ENCODE measurements around the gene TRAK2. TPM values are rescaled to one million over a fixed set of nuclear protein-coding genes. Genes with fewer than 3 reads are reported as not detected.

TRAK2 gene
- total RNA-seq, 1 experiment from 2014 or later, result 12.8 TPM

DNA sequence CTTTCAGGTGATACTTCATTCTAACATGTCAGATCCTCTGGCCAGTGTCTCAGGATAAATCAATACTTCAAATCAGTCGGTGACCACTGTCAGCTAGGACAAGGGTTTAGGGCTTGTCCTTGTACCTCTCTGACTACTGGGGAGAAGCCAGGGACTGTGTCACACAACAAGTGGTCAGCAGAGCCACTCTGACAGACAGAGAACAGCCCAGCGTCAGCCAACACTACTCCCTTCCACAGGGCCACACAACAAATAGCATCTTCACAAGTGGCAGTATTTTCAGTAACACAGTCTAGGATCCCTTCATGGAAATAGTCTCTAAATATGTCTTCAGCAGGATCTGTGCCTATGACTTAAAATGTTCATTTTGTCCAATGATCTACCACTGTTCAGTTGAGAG lies 108.3 kb downstream of the TRAK2 start (continued):
- TF ChIP-seq, protein P1, sequence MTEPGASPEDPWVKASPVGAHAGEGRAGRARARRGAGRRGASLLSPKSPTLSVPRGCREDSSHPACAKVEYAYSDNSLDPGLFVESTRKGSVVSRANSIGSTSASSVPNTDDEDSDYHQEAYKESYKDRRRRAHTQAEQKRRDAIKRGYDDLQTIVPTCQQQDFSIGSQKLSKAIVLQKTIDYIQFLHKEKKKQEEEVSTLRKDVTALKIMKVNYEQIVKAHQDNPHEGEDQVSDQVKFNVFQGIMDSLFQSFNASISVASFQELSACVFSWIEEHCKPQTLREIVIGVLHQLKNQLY (CRISPR knock-in tag; IDR thresholded peaks at IDR 0.05), result no peak
- TF ChIP-seq ZNF671 (CRISPR knock-in tag; IDR thresholded peaks at IDR 0.05) (no peak), ETV6 (CRISPR knock-in tag; IDR thresholded peaks at IDR 0.05) (no peak), FOXK1 (CRISPR knock-in tag; IDR thresholded peaks at IDR 0.05) (no peak), SP1 (CRISPR knock-in tag; conservative IDR thresholded peaks at IDR 0.05) (no peak)

DNA sequence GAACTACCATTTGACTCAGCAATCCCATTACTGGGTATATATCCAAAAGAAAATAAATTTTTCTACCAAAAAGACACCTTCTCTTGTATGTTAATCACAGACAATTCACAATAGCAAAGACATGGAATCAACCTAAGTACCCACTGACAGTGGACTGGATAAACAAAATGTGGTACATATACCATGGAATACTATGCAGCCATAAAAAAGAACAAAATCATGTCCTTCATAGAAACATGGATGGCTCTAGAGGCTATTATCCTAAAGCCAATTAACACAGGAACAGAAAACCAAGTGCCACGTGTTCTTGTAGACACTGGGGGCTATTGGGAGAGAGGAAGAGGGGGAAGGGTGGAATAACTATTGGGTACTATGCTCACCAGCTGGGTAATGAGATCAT lies 121.8 kb downstream of the TRAK2 start:
- no peaks in the 10 kb centered on the region; the same call in 1 of the 2 replicates for H3K27me3 Mint-ChIP-seq (ENCODE audit: low read depth)
- H3K36me3 Mint-ChIP-seq, result 0 out of 2 replicates have a peak, but pooled peaks cover under 1% of the 10 kb centered on the region
- DNase-seq (ENCODE audit: low spot score), result no peak
- no peaks in the 10 kb centered on the region for H3K4me1 Mint-ChIP-seq
- no peak for ATAC-seq
- ChIA-PET CTCF (interaction anchor here (1.2 kb wide), 1 partner anchor 53 kb away, joined by 3 read pairs; no protein-coding TSS in a partner anchor), POLR2A (no interaction called here)
- no peak overlapping the region for H3K4me3 Mint-ChIP-seq
- no peak overlapping the region for H3K27ac Mint-ChIP-seq
- TF ChIP-seq MYBL2 (CRISPR knock-in tag; IDR thresholded peaks at IDR 0.05) (no peak), GABPB1 (CRISPR knock-in tag; IDR thresholded peaks at IDR 0.05) (no peak), GRHL2 (CRISPR knock-in tag; IDR thresholded peaks at IDR 0.05; ENCODE audit: insufficient replicate concordance, severe bottlenecking) (no peak), MXD4 (CRISPR knock-in tag; IDR thresholded peaks at IDR 0.05; ENCODE audit: borderline replicate concordance) (no peak), JUN (CRISPR knock-in tag; IDR thresholded peaks at IDR 0.05) (no peak), KAT7 (CRISPR knock-in tag; IDR thresholded peaks at IDR 0.05; ENCODE audit: borderline replicate concordance) (no peak)
- TF ChIP-seq, protein P2, sequence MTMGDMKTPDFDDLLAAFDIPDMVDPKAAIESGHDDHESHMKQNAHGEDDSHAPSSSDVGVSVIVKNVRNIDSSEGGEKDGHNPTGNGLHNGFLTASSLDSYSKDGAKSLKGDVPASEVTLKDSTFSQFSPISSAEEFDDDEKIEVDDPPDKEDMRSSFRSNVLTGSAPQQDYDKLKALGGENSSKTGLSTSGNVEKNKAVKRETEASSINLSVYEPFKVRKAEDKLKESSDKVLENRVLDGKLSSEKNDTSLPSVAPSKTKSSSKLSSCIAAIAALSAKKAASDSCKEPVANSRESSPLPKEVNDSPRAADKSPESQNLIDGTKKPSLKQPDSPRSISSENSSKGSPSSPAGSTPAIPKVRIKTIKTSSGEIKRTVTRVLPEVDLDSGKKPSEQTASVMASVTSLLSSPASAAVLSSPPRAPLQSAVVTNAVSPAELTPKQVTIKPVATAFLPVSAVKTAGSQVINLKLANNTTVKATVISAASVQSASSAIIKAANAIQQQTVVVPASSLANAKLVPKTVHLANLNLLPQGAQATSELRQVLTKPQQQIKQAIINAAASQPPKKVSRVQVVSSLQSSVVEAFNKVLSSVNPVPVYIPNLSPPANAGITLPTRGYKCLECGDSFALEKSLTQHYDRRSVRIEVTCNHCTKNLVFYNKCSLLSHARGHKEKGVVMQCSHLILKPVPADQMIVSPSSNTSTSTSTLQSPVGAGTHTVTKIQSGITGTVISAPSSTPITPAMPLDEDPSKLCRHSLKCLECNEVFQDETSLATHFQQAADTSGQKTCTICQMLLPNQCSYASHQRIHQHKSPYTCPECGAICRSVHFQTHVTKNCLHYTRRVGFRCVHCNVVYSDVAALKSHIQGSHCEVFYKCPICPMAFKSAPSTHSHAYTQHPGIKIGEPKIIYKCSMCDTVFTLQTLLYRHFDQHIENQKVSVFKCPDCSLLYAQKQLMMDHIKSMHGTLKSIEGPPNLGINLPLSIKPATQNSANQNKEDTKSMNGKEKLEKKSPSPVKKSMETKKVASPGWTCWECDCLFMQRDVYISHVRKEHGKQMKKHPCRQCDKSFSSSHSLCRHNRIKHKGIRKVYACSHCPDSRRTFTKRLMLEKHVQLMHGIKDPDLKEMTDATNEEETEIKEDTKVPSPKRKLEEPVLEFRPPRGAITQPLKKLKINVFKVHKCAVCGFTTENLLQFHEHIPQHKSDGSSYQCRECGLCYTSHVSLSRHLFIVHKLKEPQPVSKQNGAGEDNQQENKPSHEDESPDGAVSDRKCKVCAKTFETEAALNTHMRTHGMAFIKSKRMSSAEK (CRISPR knock-in tag; IDR thresholded peaks at IDR 0.05; ENCODE audit: borderline replicate concordance), result no peak
- H3K9me3 Mint-ChIP-seq, result peaks cover 43% of the 10 kb centered on the region

DNA sequence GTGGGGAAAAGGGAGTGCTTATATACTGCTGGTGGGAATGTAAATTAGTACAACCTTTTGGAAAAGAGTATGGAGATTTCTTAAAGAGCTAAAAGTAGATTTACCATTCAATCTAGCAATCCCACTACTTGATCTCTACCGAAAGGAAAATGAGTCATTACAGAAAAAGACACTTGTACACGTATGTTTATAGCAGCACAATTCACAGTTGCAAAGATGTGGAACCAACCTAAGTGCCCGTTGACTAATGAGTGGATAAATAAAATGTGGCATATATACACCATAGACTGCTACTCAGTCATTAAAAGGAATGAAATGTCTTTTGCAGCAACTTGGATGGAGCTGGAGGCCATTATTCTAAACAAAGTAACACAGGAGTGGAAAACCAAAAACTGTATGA lies 123.6 kb downstream of the TRAK2 start:
- no peak overlapping the region for H3K27ac Mint-ChIP-seq

More for the DNA sequence above, 123.6 kb downstream of the TRAK2 start:
- ChIA-PET CTCF (no interaction called here), POLR2A (no interaction called here)
- DNase-seq (ENCODE audit: low spot score) (no peak), ATAC-seq (no peak)
- TF ChIP-seq, protein P3, sequence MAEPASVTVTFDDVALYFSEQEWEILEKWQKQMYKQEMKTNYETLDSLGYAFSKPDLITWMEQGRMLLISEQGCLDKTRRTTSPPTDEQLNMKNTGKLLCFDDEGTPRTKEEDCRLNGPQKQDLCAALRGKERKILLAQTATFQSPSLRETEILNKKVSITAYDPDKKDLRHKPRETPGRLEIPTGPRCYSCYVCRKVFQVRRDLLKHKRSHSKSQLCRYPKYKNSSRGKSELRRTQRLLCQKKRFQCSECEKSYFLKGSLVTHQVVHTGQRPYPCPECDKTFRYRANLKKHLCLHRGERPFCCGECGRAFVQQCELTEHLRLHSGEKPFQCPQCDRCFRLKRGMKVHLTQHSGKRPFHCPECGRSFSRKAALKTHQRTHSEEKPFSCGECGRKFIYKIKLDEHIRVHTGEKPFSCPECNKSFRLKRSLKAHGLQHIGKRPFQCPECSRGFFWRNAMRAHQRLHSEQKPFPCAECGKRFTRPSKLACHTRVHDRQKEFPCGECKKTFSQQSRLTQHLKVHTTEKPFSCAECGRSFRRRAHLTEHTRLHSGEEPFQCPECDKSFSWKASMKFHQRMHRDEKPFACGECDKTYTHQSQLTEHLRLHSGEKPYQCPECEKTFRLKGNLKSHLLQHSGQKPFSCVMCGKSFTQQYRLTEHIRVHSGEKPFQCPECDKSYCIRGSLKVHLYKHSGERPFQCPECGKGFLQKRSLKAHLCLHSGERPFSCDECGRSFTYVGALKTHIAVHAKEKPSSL (CRISPR knock-in tag; conservative IDR thresholded peaks at IDR 0.05), result no peak
- TF ChIP-seq EMX1 (CRISPR knock-in tag; IDR thresholded peaks at IDR 0.05), result no peak
- TF ChIP-seq FOXJ3 (CRISPR knock-in tag; IDR thresholded peaks at IDR 0.05; ENCODE audit: borderline replicate concordance), result no peak
- no peak for TF ChIP-seq NR1H2 (CRISPR knock-in tag; IDR thresholded peaks at IDR 0.05)
- TF ChIP-seq SOX15 (CRISPR knock-in tag; IDR thresholded peaks at IDR 0.05), result no peak
- TF ChIP-seq TP53 (CRISPR knock-in tag; IDR thresholded peaks at IDR 0.05), result no peak
- TF ChIP-seq, protein P4, sequence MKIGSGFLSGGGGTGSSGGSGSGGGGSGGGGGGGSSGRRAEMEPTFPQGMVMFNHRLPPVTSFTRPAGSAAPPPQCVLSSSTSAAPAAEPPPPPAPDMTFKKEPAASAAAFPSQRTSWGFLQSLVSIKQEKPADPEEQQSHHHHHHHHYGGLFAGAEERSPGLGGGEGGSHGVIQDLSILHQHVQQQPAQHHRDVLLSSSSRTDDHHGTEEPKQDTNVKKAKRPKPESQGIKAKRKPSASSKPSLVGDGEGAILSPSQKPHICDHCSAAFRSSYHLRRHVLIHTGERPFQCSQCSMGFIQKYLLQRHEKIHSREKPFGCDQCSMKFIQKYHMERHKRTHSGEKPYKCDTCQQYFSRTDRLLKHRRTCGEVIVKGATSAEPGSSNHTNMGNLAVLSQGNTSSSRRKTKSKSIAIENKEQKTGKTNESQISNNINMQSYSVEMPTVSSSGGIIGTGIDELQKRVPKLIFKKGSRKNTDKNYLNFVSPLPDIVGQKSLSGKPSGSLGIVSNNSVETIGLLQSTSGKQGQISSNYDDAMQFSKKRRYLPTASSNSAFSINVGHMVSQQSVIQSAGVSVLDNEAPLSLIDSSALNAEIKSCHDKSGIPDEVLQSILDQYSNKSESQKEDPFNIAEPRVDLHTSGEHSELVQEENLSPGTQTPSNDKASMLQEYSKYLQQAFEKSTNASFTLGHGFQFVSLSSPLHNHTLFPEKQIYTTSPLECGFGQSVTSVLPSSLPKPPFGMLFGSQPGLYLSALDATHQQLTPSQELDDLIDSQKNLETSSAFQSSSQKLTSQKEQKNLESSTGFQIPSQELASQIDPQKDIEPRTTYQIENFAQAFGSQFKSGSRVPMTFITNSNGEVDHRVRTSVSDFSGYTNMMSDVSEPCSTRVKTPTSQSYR (CRISPR knock-in tag; IDR thresholded peaks at IDR 0.05), result no peak
- no peak for TF ChIP-seq ZNF138 (CRISPR knock-in tag; conservative IDR thresholded peaks at IDR 0.05)
- no peak for TF ChIP-seq ZNF423 (CRISPR knock-in tag; IDR thresholded peaks at IDR 0.05)
- H3K4me1 Mint-ChIP-seq, result no peaks in the 10 kb centered on the region
- H3K27me3 Mint-ChIP-seq (ENCODE audit: low read depth), result no peaks in the 10 kb centered on the region; the same call in 1 of the 2 replicates
- H3K4me3 Mint-ChIP-seq, result no peak overlapping the region
- H3K9me3 Mint-ChIP-seq, result peaks cover 48% of the 10 kb centered on the region
- peaks cover 13% of the 10 kb centered on the region for H3K36me3 Mint-ChIP-seq

All from WTC11 (cell line).